NCI-H187 (cell line): ENCODE results near the gene SEZ6L.

Experiments used
- DNase-seq, 2 experiments: peaks; one replicate each; lab custom pipeline; 2025; lab: John Stamatoyannopoulos, UW

Gene SEZ6L

DNA sequence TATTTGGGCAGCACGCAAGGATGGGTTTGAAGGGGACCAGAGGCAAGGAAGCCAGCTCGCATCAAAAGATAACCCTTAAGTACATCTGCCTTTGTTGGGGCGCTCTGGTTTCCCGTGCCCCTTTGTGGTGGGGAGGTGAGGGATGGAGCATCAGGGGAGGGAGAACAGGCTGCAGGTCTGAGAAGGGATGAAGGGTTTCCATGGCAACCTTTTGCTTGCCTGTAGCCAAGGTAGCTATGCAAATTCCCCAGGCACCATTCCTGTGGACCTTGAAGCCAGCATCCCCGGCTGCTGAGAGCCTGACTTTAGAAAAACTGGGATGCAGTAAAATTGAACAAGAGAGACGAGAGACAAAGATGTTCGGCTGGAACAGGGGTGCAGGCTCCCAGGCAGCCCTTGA lies 75.7 kb downstream of the SEZ6L start:
- no peak for DNase-seq

GRCh38 chr22:26246552-26246951 lies 77.3 kb downstream of the SEZ6L start:
- no peak for DNase-seq

GRCh38 chr22:26251869-26252268 lies 82.6 kb downstream of the SEZ6L start:
- no peak for DNase-seq

DNA sequence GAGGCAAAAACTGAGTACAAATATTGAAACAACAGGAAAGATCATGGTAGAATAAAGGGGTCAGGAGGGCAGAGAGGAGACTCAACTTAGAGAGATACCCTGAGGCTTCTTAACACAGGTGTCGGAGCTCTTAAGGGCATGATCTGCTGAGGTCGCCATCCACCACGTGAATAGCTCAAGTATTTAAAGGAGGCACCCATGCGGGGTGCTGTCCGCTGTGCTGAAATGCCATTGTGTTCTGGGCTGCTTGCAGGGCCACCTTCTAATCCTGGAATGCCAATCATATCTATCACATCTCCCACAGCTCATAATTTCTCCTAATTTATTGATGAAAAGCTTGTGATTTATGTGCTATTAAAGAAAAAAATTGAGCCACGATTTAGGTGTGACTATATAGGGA lies 90.2 kb downstream of the SEZ6L start:
- no peak for DNase-seq

- no peak for DNase-seq
These were observed 94.9 kb downstream of the SEZ6L start for GRCh38 chr22:26264162-26264561.

- DNase-seq = no peak
These were observed 96.0 kb downstream of the SEZ6L start for GRCh38 chr22:26265281-26265680.

DNA sequence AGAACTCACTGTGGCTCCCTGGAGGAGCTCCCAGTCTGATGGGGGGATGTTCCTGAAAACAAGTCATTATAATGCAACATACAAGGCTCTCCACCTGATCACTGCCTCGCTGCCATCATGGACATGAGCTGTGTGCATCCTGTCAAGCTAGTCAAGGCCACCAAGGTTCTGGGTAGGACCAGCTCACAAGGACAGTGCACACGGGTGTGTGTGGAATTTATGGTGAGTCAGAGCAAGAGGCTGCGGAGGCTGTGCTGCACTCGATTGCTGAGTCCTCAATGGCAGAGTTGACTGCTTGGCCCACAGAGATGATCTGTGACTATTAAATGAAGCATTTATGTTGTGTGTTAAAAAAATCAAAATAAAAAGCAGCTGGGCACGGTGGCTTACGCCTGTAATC lies 96.6 kb downstream of the SEZ6L start:
- DNase-seq = no peak

GRCh38 chr22:26267856-26268255 lies 98.6 kb downstream of the SEZ6L start:
- no peak for DNase-seq

DNA sequence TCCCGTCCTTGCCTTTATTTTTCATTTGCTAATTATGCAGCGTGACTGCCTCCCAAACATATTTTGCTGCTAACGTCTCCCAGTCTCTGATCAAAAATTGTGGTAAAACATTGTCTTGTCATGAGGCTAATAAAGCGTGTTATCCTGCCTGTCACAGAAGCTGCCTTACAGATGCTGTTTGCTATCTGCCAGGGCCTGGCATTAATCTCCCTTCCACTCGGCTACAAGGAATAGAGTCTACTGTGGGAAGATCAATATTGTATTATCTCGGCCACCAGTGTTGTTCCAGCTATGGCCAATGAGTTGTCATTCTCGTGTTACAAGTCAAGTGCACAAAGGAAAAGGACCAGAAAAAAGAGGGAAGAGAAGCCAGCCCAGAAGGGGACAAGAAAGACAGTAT lies 100.3 kb downstream of the SEZ6L start:
- DNase-seq = no peak

DNA sequence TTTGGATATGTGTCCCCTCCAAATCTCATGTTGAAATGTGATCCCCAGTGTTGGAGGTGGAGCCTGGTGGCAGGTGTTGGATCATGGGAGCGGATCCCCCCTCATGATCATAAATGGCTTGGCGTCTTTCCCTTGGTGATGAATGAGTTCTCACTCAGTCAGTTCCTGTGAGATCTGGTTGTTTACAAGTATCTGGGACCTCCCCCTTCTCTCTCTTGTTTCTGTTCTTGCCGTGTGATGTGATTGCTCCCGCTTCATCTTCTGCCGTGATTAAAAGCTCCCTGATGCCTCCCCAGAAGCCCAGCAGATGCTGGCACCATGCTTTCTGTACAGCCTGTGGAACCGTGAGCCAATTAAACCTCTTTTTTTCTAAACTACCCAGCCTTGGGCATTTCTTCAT lies 102.2 kb downstream of the SEZ6L start:
- DNase-seq = no peak

DNA sequence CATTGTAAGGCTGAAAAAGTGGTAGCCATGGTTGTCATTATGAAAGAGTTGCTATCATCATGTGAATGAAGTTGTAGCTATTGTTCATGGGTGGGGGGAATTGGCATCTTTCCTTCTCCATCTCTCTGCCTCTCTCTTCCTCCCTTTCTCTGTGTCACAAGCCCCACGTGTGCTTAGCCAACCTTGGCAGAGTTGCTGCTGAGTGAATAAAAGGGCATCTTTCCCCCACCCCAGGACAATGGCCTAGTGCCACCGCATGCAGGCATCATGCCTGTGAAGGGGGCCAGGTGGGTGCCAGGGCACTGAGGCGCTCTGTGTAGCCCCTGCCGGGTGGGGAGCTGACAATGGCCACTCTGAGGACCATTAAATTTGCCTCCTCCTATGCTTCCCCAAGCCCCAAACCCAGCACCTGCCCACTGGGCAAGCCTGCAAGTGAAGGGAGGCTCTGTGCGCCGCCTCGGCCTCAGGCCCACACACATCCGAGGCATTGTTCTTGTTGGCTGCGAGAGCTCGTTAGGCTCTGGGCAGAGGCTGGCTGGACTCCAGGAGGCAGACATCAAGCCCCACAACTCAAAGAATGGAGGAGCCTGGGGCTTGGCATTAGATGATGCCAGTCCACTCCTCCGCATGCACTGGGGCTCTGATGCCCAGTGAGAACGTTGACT lies 103.9 kb downstream of the SEZ6L start:
- no peak for DNase-seq

GRCh38 chr22:26276529-26277160 lies 107.4 kb downstream of the SEZ6L start:
- no peak for DNase-seq

DNA sequence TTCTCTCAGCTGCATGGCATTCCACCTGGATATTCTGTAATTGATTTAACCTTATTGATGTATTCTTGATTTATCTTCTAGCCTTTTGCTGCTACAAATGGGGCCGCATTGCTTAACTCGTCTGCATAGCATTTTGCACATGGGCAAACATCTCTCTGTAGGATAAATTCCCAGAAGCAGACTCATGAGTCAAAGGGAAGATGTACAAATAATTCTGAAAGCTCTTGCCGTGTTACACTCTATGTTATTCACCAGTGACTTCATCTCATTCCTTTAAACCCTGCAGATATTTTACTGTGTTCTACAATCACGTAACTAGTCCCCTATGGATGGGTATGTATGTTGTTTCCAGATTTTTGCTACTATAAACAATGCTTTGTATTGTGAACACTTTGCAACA lies 112.7 kb downstream of the SEZ6L start:
- no peak for DNase-seq

DNA sequence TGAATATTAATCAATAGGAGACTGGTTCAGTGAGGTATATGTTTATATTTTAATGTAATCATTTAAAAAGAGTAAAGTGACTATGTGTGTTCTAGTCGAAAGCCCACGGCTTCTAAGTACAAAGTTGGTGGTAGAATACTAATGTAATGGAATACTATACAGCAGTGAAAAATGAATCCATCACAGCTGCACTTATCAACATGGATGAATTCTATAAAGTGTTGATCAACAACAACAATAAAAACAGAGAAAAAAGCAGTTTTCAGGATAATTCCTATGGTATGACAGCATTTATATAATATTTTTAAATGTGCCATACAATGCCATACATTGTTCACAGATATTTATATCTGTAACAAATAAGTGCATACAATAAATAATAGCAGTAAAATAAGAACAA lies 114.1 kb downstream of the SEZ6L start:
- no peak for DNase-seq

GRCh38 chr22:26285632-26286031 lies 116.4 kb downstream of the SEZ6L start:
- no peak for DNase-seq

- DNase-seq = no peak
These were observed 117.0 kb downstream of the SEZ6L start for GRCh38 chr22:26286091-26286820.

DNA sequence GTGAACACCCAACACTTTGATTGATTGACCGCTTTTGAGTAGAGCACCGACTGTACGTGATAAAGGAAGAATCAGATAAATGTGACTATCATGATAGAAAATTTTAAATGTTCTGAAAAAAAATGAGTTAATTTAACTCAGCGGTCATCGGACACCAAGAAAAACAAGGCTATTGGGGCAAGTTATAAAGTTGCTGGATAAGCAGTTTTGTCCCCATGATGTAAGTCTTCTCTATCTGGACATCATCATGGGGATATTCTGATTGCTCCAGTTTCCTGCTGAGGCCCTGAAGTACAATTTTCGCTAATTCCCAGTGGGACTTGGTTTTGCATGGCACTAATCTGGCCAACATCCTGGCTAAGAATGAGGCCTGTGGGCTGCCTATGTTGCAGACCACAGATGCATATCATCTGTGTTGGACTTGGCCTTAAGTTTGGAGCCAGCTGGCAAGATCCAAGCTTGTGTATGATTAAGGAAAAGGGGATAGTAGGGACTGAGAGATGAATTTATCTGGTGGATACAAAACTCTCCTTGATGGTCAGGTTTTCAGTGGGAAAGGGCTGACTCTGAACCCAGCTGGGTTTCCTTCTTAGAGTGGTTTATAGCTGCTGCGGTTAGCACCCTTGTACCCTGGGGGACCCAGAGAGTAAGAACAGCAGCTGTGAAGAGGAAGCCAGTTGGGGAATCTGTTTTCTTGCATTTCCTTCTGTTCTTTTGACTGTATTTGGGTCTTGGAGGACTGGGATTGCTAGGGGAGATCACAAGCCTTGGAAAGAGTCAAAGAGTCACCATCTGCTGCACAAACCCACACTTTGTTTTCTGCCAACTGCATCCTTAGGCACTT lies 118.3 kb downstream of the SEZ6L start:
- no peak for DNase-seq

GRCh38 chr22:26289611-26290101 lies 120.4 kb downstream of the SEZ6L start:
- no peak for DNase-seq

DNA sequence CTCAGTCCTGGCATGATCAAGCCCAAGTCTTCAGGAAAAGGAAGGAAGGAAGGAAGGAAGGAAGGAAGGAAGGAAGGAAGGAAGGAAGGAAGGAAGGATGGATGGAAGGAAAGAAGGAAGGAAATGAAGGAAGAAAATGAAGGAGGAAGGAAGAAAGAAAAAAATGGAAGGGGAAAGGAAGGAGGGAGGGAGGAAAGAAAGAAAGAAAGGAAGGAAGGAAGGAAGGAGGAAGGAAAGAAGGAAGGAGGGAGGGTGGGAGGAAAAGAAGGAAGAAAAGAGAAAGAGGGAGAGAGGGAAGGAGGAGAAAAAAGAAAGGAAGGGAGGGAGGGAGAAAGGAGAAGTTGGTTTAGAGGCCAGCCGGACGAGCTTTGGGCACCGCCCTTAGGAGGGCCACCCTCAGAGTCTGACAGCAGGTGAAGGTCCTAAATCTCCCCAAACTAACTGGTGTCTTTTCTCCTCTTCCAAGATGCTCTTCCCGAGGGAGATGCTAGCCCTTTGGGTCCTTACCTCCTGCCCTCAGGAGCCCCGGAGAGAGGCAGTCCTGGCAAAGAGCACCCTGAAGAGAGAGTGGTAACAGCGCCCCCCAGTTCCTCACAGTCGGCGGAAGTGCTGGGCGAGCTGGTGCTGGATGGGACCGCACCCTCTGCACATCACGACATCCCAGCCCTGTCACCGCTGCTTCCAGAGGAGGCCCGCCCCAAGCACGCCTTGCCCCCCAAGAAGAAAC lies 122.8 kb downstream of the SEZ6L start:
- no peak for DNase-seq

GRCh38 chr22:26292667-26292995 lies 123.4 kb downstream of the SEZ6L start:
- DNase-seq = no peak

- no peak for DNase-seq
These were observed 126.4 kb downstream of the SEZ6L start for GRCh38 chr22:26295563-26296126.
